Lower leg skin (tissue), 4 donors: ENCODE measurements around the gene GDF2. TPM values are rescaled to one million over a fixed set of nuclear protein-coding genes. Genes with fewer than 3 reads are reported as not detected.

Source experiments
- DNase-seq, 2 donors: peaks; one replicate each; pipeline ENCODE4 v3.0.0-alpha.2; 2019; ENCODE audit warnings: low spot score in 2 of 2
- H3K4me3 ChIP-seq: fragments of 200-600 bp; sonication (generic); 2 replicates; pipeline ENCODE4 v1.5.1; 2017; ENCODE audit warnings: mild to moderate bottlenecking, low read depth; ENCODE audit not compliant: poor library complexity, severe bottlenecking
- CTCF ChIP-seq, 3 donors: fragments of 450-650 bp; IDR thresholded peaks; one replicate each; pipeline ENCODE4 v1.5.1; 2016; ENCODE audit warnings: antibody characterized with exemption in 3 of 3, mild to moderate bottlenecking in 3 of 3, moderate library complexity in 2 of 3
- POLR2A ChIP-seq, 2 donors: fragments of 450-650 bp; IDR thresholded peaks; one replicate each; pipeline ENCODE4 v1.6.1; 2016 to 2017; ENCODE audit warnings: antibody characterized with exemption in 2 of 2, mild to moderate bottlenecking in 1 of 2, moderate library complexity in 1 of 2
- WGBS, 2 donors: methylation state at CpG; one replicate each; pipeline ENCODE4 v1.1.5; 2018; 5-methylcytosine and 5-hydroxymethylcytosine counted together
- intact Hi-C: fragments of 100-400 bp; cut with DNase I; formaldehyde crosslinking; loops from one replicate; pipeline ENCODE4 v1.15.0; 2023; ENCODE audit warnings: low total_unique reads
- total RNA-seq, 4 donors: library from RNA; depleted of rRNA; stranded (reverse); fragments of >200 nt; gene quantifications; one replicate each; pipeline ENCODE4 v1.1.0, GENCODE V29; 2016

The GDF2 gene
- total RNA-seq, 4 donors from 2014 or later: not detected

GRCh38 chr10:47309408-47310089, 12.7 kb upstream of the GDF2 start:
- intact Hi-C loops: loop anchor here (10.0 kb wide), 1 partner anchor 265 kb away; no protein-coding TSS in a partner anchor

GRCh38 chr10:47310090-47310505, 12.2 kb upstream of the GDF2 start:
- 95 to 97% methylated on average over 28 to 34 of the region's 37 CpGs for WGBS, 2 donors
- no peak overlapping the region for H3K4me3 ChIP-seq
- intact Hi-C loops: loop anchor here (10.0 kb wide), 1 partner anchor 265 kb away; no protein-coding TSS in a partner anchor
- TF ChIP-seq CTCF (IDR thresholded peaks at IDR 0.05): no peak
- TF ChIP-seq POLR2A (IDR thresholded peaks at IDR 0.05): no peak
- DNase-seq: no peak

More at GRCh38 chr10:47309408-47310089, 12.7 kb upstream of the GDF2 start:
- TF ChIP-seq POLR2A (IDR thresholded peaks at IDR 0.05) (no peak), CTCF (IDR thresholded peaks at IDR 0.05) (no peak)
- no peak for DNase-seq
- 80 to 89% methylated on average over 18 to 34 of the region's 34 CpGs for WGBS, 2 donors
- H3K4me3 ChIP-seq: no peak overlapping the region

- intact Hi-C loops: loop anchor here (10.0 kb wide), 1 partner anchor 267 kb away; no protein-coding TSS in a partner anchor
- TF ChIP-seq CTCF (IDR thresholded peaks at IDR 0.05) (no peak), POLR2A (IDR thresholded peaks at IDR 0.05) (no peak)
- no peak overlapping the region for H3K4me3 ChIP-seq
- no peak for DNase-seq
- WGBS, 2 donors: 24 to 31% methylated on average over 10 of the region's 10 CpGs
Measured at GRCh38 chr10:47311193-47311931, 10.9 kb upstream of the GDF2 start.

- WGBS, 2 donors: 12 to 21% methylated on average over 16 to 20 of the region's 20 CpGs
- H3K4me3 ChIP-seq: no peak overlapping the region
- peak; percentile 76 to 95 for DNase-seq
- intact Hi-C loops: loop anchor here (10.0 kb wide), 1 partner anchor 267 kb away; no protein-coding TSS in a partner anchor
- no peak for TF ChIP-seq POLR2A (IDR thresholded peaks at IDR 0.05)
- peak in 1 of 3 donors; percentile 44 for TF ChIP-seq CTCF (IDR thresholded peaks at IDR 0.05)
Measured at GRCh38 chr10:47311932-47312662, 10.2 kb upstream of the GDF2 start.

GRCh38 chr10:47312663-47312995, 9.6 kb upstream of the GDF2 start:
- intact Hi-C loops: loop anchor here (10.0 kb wide), 1 partner anchor 268 kb away; no protein-coding TSS in a partner anchor
- 79 to 90% methylated on average over 7 of the region's 7 CpGs for WGBS, 2 donors
- no peak for DNase-seq
- no peak overlapping the region for H3K4me3 ChIP-seq
- TF ChIP-seq CTCF (IDR thresholded peaks at IDR 0.05) (no peak), POLR2A (IDR thresholded peaks at IDR 0.05) (no peak)
